ENCODE measurements around the gene CNTNAP3B. TPM values are rescaled to one million over a fixed set of nuclear protein-coding genes. Genes with fewer than 3 reads are reported as not detected.
"Not testable (repeated sequence)": the region's sequence is repeated elsewhere in the genome, so short reads cannot be mapped to it uniquely, and the experiment has no call there.

The CNTNAP3B gene
- total and polyA plus RNA-seq, 2 experiments from 2014 or later: not detected

DNA sequence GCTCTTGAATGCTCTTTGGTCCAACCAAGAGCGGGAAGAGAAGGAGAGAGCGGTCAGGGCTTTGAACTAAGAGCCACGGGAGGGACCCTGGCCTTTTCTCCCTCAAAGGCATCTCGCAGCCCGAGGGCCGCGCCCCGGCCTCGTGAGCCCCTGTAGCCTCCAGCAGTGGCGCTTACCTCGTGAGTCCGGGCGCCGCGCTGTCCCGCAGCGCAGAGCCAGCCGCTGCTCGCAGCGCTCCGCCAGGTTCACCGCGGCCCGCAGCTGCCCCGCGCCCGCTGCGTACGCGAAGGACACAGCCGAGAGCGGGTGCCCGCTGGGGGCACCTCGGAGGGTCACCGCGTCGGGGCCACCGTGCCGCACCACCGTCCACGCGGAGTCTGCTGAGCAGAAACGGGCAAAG is 176.2 kb downstream of the CNTNAP3B start:
- H3K79me2 ChIP-seq (ENCODE audit: insufficient read depth); H3K9me3 ChIP-seq (ENCODE audit: low read depth); H3K36me3 ChIP-seq (ENCODE audit: low read depth); H3K9me2 ChIP-seq (ENCODE audit: insufficient read depth); H2AFZ ChIP-seq; H3K27me3 ChIP-seq (replicated peaks; ENCODE audit: insufficient read depth); H3K4me2 ChIP-seq (ENCODE audit: unreplicated experiment); DNase-seq; H4K20me1 ChIP-seq (ENCODE audit: insufficient read depth); H3K9ac ChIP-seq; H3K4me3 ChIP-seq; in situ Hi-C loops (cut with MboI); H3K4me1 ChIP-seq (ENCODE audit: insufficient read depth); H3K27ac ChIP-seq; H3F3A ChIP-seq (ENCODE audit: insufficient read depth): not testable (repeated sequence)
- 11 to 12% methylated on average over 24 to 42 of the region's 43 CpGs for WGBS, 2 experiments (ENCODE audit: low coverage in 1 of 2, low lambda C conversion rate in 2 of 2, missing lambda C conversion rate in 2 of 2)

GRCh38 chr9:41941738-41942137 is 187.5 kb downstream of the CNTNAP3B start:
- H3K27me3 ChIP-seq (replicated peaks; ENCODE audit: insufficient read depth); H3K4me1 ChIP-seq (ENCODE audit: insufficient read depth); H3K4me3 ChIP-seq; H3K4me2 ChIP-seq (ENCODE audit: unreplicated experiment); H3K9me2 ChIP-seq (ENCODE audit: insufficient read depth); H3K79me2 ChIP-seq (ENCODE audit: insufficient read depth); H3K27ac ChIP-seq; H4K20me1 ChIP-seq (ENCODE audit: insufficient read depth); in situ Hi-C loops (cut with MboI); H3K36me3 ChIP-seq (ENCODE audit: low read depth); H3K9ac ChIP-seq; H3F3A ChIP-seq (ENCODE audit: insufficient read depth); H3K9me3 ChIP-seq (ENCODE audit: low read depth); H2AFZ ChIP-seq: not testable (repeated sequence)
- 38 to 40% methylated on average over 3 of the region's 3 CpGs for WGBS, 2 experiments (ENCODE audit: low coverage in 1 of 2, low lambda C conversion rate in 2 of 2, missing lambda C conversion rate in 2 of 2)
- DNase-seq: peak; percentile 0

- H3K9me3 ChIP-seq (ENCODE audit: low read depth); H3K4me3 ChIP-seq; H3K27ac ChIP-seq; H3K9me2 ChIP-seq (ENCODE audit: insufficient read depth); H3K27me3 ChIP-seq (replicated peaks; ENCODE audit: insufficient read depth); H3K4me1 ChIP-seq (ENCODE audit: insufficient read depth); H3F3A ChIP-seq (ENCODE audit: insufficient read depth); H3K9ac ChIP-seq; in situ Hi-C loops (cut with MboI); H4K20me1 ChIP-seq (ENCODE audit: insufficient read depth); H3K4me2 ChIP-seq (ENCODE audit: unreplicated experiment); DNase-seq; H3K79me2 ChIP-seq (ENCODE audit: insufficient read depth); H2AFZ ChIP-seq; H3K36me3 ChIP-seq (ENCODE audit: low read depth): not testable (repeated sequence)
Measured at GRCh38 chr9:41938143-41938542, 191.1 kb downstream of the CNTNAP3B start.

- H3K4me2 ChIP-seq (ENCODE audit: unreplicated experiment); H3K9ac ChIP-seq; H3K79me2 ChIP-seq (ENCODE audit: insufficient read depth); H3K4me3 ChIP-seq; H2AFZ ChIP-seq; DNase-seq; H3K36me3 ChIP-seq (ENCODE audit: low read depth); H3K27ac ChIP-seq; H3K9me2 ChIP-seq (ENCODE audit: insufficient read depth); H3K4me1 ChIP-seq (ENCODE audit: insufficient read depth); H3F3A ChIP-seq (ENCODE audit: insufficient read depth); H3K27me3 ChIP-seq (replicated peaks; ENCODE audit: insufficient read depth); H3K9me3 ChIP-seq (ENCODE audit: low read depth); H4K20me1 ChIP-seq (ENCODE audit: insufficient read depth); in situ Hi-C loops (cut with MboI): not testable (repeated sequence)
- 24 to 26% methylated on average over 3 of the region's 3 CpGs for WGBS, 2 experiments (ENCODE audit: low coverage in 1 of 2, low lambda C conversion rate in 2 of 2, missing lambda C conversion rate in 2 of 2)
Measured at GRCh38 chr9:41935727-41936126, 193.5 kb downstream of the CNTNAP3B start.

- H3K4me3 ChIP-seq; H3F3A ChIP-seq (ENCODE audit: insufficient read depth); H3K4me1 ChIP-seq (ENCODE audit: insufficient read depth); H3K9ac ChIP-seq; H3K27me3 ChIP-seq (replicated peaks; ENCODE audit: insufficient read depth); DNase-seq; H3K36me3 ChIP-seq (ENCODE audit: low read depth); H3K4me2 ChIP-seq (ENCODE audit: unreplicated experiment); H3K9me2 ChIP-seq (ENCODE audit: insufficient read depth); H2AFZ ChIP-seq; in situ Hi-C loops (cut with MboI); H4K20me1 ChIP-seq (ENCODE audit: insufficient read depth); H3K9me3 ChIP-seq (ENCODE audit: low read depth); H3K79me2 ChIP-seq (ENCODE audit: insufficient read depth); H3K27ac ChIP-seq: not testable (repeated sequence)
- WGBS, 2 experiments (ENCODE audit: low coverage in 1 of 2, low lambda C conversion rate in 2 of 2, missing lambda C conversion rate in 2 of 2): 50 to 73% methylated on average over 3 to 6 of the region's 6 CpGs
Measured at GRCh38 chr9:41929172-41929571, 200.1 kb downstream of the CNTNAP3B start.

DNA sequence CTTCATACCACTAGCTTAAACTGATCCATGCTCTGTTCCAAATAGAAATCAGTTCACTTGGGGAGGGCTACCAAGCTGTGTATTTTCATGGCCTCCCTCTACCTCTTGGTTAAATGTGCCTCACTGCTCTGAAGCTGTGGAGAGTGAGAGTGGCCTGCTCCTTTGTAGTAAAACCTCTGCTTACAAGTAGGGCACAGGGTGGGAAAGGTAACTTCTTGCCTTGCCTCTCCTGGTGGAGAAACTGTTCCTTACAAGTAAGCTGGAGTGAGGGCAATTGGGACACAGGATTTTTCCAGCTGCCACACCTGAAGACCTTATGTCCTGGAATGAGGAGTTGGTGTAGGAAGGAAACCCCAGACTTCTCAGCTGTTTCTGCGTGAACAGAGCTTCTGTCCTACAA is 211.9 kb downstream of the CNTNAP3B start:
- H3K9ac ChIP-seq; H3K27me3 ChIP-seq (replicated peaks; ENCODE audit: insufficient read depth); H3K79me2 ChIP-seq (ENCODE audit: insufficient read depth); H2AFZ ChIP-seq; H3K4me1 ChIP-seq (ENCODE audit: insufficient read depth); in situ Hi-C loops (cut with MboI); H3K4me2 ChIP-seq (ENCODE audit: unreplicated experiment); H3K36me3 ChIP-seq (ENCODE audit: low read depth); H3K9me2 ChIP-seq (ENCODE audit: insufficient read depth); H4K20me1 ChIP-seq (ENCODE audit: insufficient read depth); DNase-seq; H3K9me3 ChIP-seq (ENCODE audit: low read depth); H3F3A ChIP-seq (ENCODE audit: insufficient read depth); H3K27ac ChIP-seq; H3K4me3 ChIP-seq: not testable (repeated sequence)
- 30% methylated on average over 1 of the region's 1 CpG; no CpG with 5 or more reads in 1 of the 2 experiments for WGBS, 2 experiments (ENCODE audit: low coverage in 1 of 2, low lambda C conversion rate in 2 of 2, missing lambda C conversion rate in 2 of 2)

- H3K9me3 ChIP-seq (ENCODE audit: low read depth); H3K9ac ChIP-seq; DNase-seq; H3K4me2 ChIP-seq (ENCODE audit: unreplicated experiment); H3F3A ChIP-seq (ENCODE audit: insufficient read depth); H3K27ac ChIP-seq; H3K9me2 ChIP-seq (ENCODE audit: insufficient read depth); H3K36me3 ChIP-seq (ENCODE audit: low read depth); H3K27me3 ChIP-seq (replicated peaks; ENCODE audit: insufficient read depth); in situ Hi-C loops (cut with MboI); H3K4me1 ChIP-seq (ENCODE audit: insufficient read depth); H3K4me3 ChIP-seq; H4K20me1 ChIP-seq (ENCODE audit: insufficient read depth); H2AFZ ChIP-seq; H3K79me2 ChIP-seq (ENCODE audit: insufficient read depth): not testable (repeated sequence)
- no CpG with 5 or more reads among the region's 4 CpGs for WGBS, 2 experiments (ENCODE audit: low coverage in 1 of 2, low lambda C conversion rate in 2 of 2, missing lambda C conversion rate in 2 of 2)
Measured at GRCh38 chr9:41905488-41905887, 223.7 kb downstream of the CNTNAP3B start.

GRCh38 chr9:41902762-41903161 is 226.5 kb downstream of the CNTNAP3B start:
- in situ Hi-C loops (cut with MboI); H3K27me3 ChIP-seq (replicated peaks; ENCODE audit: insufficient read depth); H3K36me3 ChIP-seq (ENCODE audit: low read depth); H3K79me2 ChIP-seq (ENCODE audit: insufficient read depth); H3K9ac ChIP-seq; H4K20me1 ChIP-seq (ENCODE audit: insufficient read depth); H3K4me1 ChIP-seq (ENCODE audit: insufficient read depth); H3K9me3 ChIP-seq (ENCODE audit: low read depth); H3K4me2 ChIP-seq (ENCODE audit: unreplicated experiment); H3K9me2 ChIP-seq (ENCODE audit: insufficient read depth); H3F3A ChIP-seq (ENCODE audit: insufficient read depth); DNase-seq; H2AFZ ChIP-seq; H3K27ac ChIP-seq; H3K4me3 ChIP-seq: not testable (repeated sequence)
- no CpG with 5 or more reads among the region's 6 CpGs for WGBS, 2 experiments (ENCODE audit: low coverage in 1 of 2, low lambda C conversion rate in 2 of 2, missing lambda C conversion rate in 2 of 2)

Data from GM23248 (cell line).